Measurements from ENCODE around the gene RAPGEF5.
A peak's percentile ranks its signal among the peaks of the same experiment; 100 is the strongest.

Gene RAPGEF5

GRCh38 chr7:22371878-22372277 lies 14.9 kb upstream of the RAPGEF5 start:
- H3K27ac Mint-ChIP-seq, result no peak overlapping the region
- H3K4me1 Mint-ChIP-seq (ENCODE audit: low read depth), result no peaks in the 10 kb centered on the region
- no peak overlapping the region for H3K4me3 Mint-ChIP-seq
- DNase-seq (ENCODE audit: low spot score), result no peak
- H3K9me3 Mint-ChIP-seq, result no peaks in the 10 kb centered on the region
- H3K27me3 Mint-ChIP-seq (ENCODE audit: low read depth), result peaks cover 12% of the 10 kb centered on the region
- no peaks in the 10 kb centered on the region for H3K36me3 Mint-ChIP-seq (ENCODE audit: low read depth)

GRCh38 chr7:22364900-22365299 lies 7.9 kb upstream of the RAPGEF5 start:
- H3K4me1 Mint-ChIP-seq (ENCODE audit: low read depth), result no peaks in the 10 kb centered on the region
- H3K9me3 Mint-ChIP-seq, result no peaks in the 10 kb centered on the region
- H3K27ac Mint-ChIP-seq, result no peak overlapping the region
- DNase-seq (ENCODE audit: low spot score), result no peak
- peaks cover 6% of the 10 kb centered on the region for H3K27me3 Mint-ChIP-seq (ENCODE audit: low read depth)
- H3K4me3 Mint-ChIP-seq, result no peak overlapping the region
- H3K36me3 Mint-ChIP-seq (ENCODE audit: low read depth), result no peaks in the 10 kb centered on the region

- Mint-ChIP-seq H3K27ac (no peak overlapping the region), H3K27me3 (ENCODE audit: low read depth) (peaks cover 6% of the 10 kb centered on the region), H3K36me3 (ENCODE audit: low read depth) (no peaks in the 10 kb centered on the region), H3K9me3 (no peaks in the 10 kb centered on the region), H3K4me1 (ENCODE audit: low read depth) (no peaks in the 10 kb centered on the region), H3K4me3 (no peak overlapping the region)
- DNase-seq (ENCODE audit: low spot score), result no peak
Observed at GRCh38 chr7:22363756-22364422, 6.9 kb upstream of the RAPGEF5 start.

- Mint-ChIP-seq H3K4me3 (no peak overlapping the region), H3K27ac (no peak overlapping the region), H3K4me1 (ENCODE audit: low read depth) (peaks cover 3% of the 10 kb centered on the region), H3K36me3 (ENCODE audit: low read depth) (no peaks in the 10 kb centered on the region), H3K9me3 (no peaks in the 10 kb centered on the region), H3K27me3 (ENCODE audit: low read depth) (peaks cover 22% of the 10 kb centered on the region)
- no peak for DNase-seq (ENCODE audit: low spot score)
Observed at GRCh38 chr7:22361795-22362194, 4.8 kb upstream of the RAPGEF5 start.

- peaks cover 22% of the 10 kb centered on the region for H3K27me3 Mint-ChIP-seq (ENCODE audit: low read depth)
- no peak for DNase-seq (ENCODE audit: low spot score)
Observed at GRCh38 chr7:22361320-22361719, 4.4 kb upstream of the RAPGEF5 start.

GRCh38 chr7:22358820-22359697 lies 2.1 kb upstream of the RAPGEF5 start:
- Mint-ChIP-seq H3K4me1 (ENCODE audit: low read depth) (peaks cover 3% of the 10 kb centered on the region), H3K27me3 (ENCODE audit: low read depth) (peaks cover 40% of the 10 kb centered on the region), H3K4me3 (no peak overlapping the region), H3K9me3 (no peaks in the 10 kb centered on the region), H3K27ac (no peak overlapping the region), H3K36me3 (ENCODE audit: low read depth) (no peaks in the 10 kb centered on the region)
- DNase-seq (ENCODE audit: low spot score), result no peak

More at GRCh38 chr7:22361320-22361719, 4.4 kb upstream of the RAPGEF5 start:
- Mint-ChIP-seq H3K9me3 (no peaks in the 10 kb centered on the region), H3K4me1 (ENCODE audit: low read depth) (peaks cover 3% of the 10 kb centered on the region), H3K4me3 (no peak overlapping the region), H3K27ac (no peak overlapping the region), H3K36me3 (ENCODE audit: low read depth) (no peaks in the 10 kb centered on the region)

- Mint-ChIP-seq H3K36me3 (ENCODE audit: low read depth) (no peaks in the 10 kb centered on the region), H3K4me1 (ENCODE audit: low read depth) (peaks cover 3% of the 10 kb centered on the region), H3K9me3 (peaks cover 4% of the 10 kb centered on the region), H3K27ac (no peak overlapping the region), H3K4me3 (peak overlapping the region; percentile 79), H3K27me3 (ENCODE audit: low read depth) (peaks cover 49% of the 10 kb centered on the region)
- no peak for DNase-seq (ENCODE audit: low spot score)
Observed at GRCh38 chr7:22357311-22358175, 589 bp upstream of the RAPGEF5 start.

GRCh38 chr7:22356010-22356691 lies 803 bp downstream of the RAPGEF5 start:
- no peak for DNase-seq (ENCODE audit: low spot score)
- peaks cover 3% of the 10 kb centered on the region for H3K4me1 Mint-ChIP-seq (ENCODE audit: low read depth)
- peak overlapping the region; percentile 39 for H3K4me3 Mint-ChIP-seq
- H3K27ac Mint-ChIP-seq, result no peak overlapping the region
- H3K36me3 Mint-ChIP-seq (ENCODE audit: low read depth), result no peaks in the 10 kb centered on the region
- peaks cover 4% of the 10 kb centered on the region for H3K9me3 Mint-ChIP-seq
- H3K27me3 Mint-ChIP-seq (ENCODE audit: low read depth), result peaks cover 61% of the 10 kb centered on the region

- Mint-ChIP-seq H3K4me1 (ENCODE audit: low read depth) (peaks cover 3% of the 10 kb centered on the region), H3K9me3 (peaks cover 4% of the 10 kb centered on the region), H3K27me3 (ENCODE audit: low read depth) (peaks cover 63% of the 10 kb centered on the region), H3K4me3 (peak overlapping the region; percentile 39), H3K36me3 (ENCODE audit: low read depth) (no peaks in the 10 kb centered on the region), H3K27ac (no peak overlapping the region)
- DNase-seq (ENCODE audit: low spot score), result no peak
Observed at GRCh38 chr7:22355620-22356009, 1.3 kb downstream of the RAPGEF5 start.

- peaks cover 68% of the 10 kb centered on the region for H3K27me3 Mint-ChIP-seq (ENCODE audit: low read depth)
- no peak overlapping the region for H3K4me3 Mint-ChIP-seq
Observed at GRCh38 chr7:22354462-22354861, 2.5 kb downstream of the RAPGEF5 start.

GRCh38 chr7:22352887-22353286 lies 4.1 kb downstream of the RAPGEF5 start:
- Mint-ChIP-seq H3K4me3 (no peak overlapping the region), H3K27me3 (ENCODE audit: low read depth) (peaks cover 59% of the 10 kb centered on the region), H3K9me3 (peaks cover 4% of the 10 kb centered on the region)

More at GRCh38 chr7:22354462-22354861, 2.5 kb downstream of the RAPGEF5 start:
- Mint-ChIP-seq H3K4me1 (ENCODE audit: low read depth) (peaks cover 3% of the 10 kb centered on the region), H3K9me3 (peaks cover 4% of the 10 kb centered on the region), H3K36me3 (ENCODE audit: low read depth) (no peaks in the 10 kb centered on the region), H3K27ac (no peak overlapping the region)
- no peak for DNase-seq (ENCODE audit: low spot score)

GRCh38 chr7:22351878-22352277 lies 5.1 kb downstream of the RAPGEF5 start:
- Mint-ChIP-seq H3K4me1 (ENCODE audit: low read depth) (no peaks in the 10 kb centered on the region), H3K36me3 (ENCODE audit: low read depth) (no peaks in the 10 kb centered on the region), H3K9me3 (peaks cover 4% of the 10 kb centered on the region), H3K27me3 (ENCODE audit: low read depth) (peaks cover 52% of the 10 kb centered on the region), H3K4me3 (no peak overlapping the region), H3K27ac (no peak overlapping the region)
- DNase-seq (ENCODE audit: low spot score), result no peak

More at GRCh38 chr7:22352887-22353286, 4.1 kb downstream of the RAPGEF5 start:
- Mint-ChIP-seq H3K36me3 (ENCODE audit: low read depth) (no peaks in the 10 kb centered on the region), H3K27ac (no peak overlapping the region), H3K4me1 (ENCODE audit: low read depth) (peaks cover 3% of the 10 kb centered on the region)
- DNase-seq (ENCODE audit: low spot score), result no peak

- no peaks in the 10 kb centered on the region for H3K4me1 Mint-ChIP-seq (ENCODE audit: low read depth)
- no peaks in the 10 kb centered on the region for H3K36me3 Mint-ChIP-seq (ENCODE audit: low read depth)
- H3K27ac Mint-ChIP-seq, result no peak overlapping the region
- H3K27me3 Mint-ChIP-seq (ENCODE audit: low read depth), result peaks cover 54% of the 10 kb centered on the region
- peaks cover 4% of the 10 kb centered on the region for H3K9me3 Mint-ChIP-seq
- H3K4me3 Mint-ChIP-seq, result no peak overlapping the region
- DNase-seq (ENCODE audit: low spot score), result no peak
Observed at GRCh38 chr7:22351329-22351692, 5.6 kb downstream of the RAPGEF5 start.
